Dendritic cell treated with granulocyte-macrophage colony-stimulating factor and Interleukin-4, amounts not matched to agents 40 ng/mL and 50 ng/mL, for 4 days (primary cell): ENCODE results near the gene DPYD.

ENCODE experiments used
- H3K27ac Mint-ChIP-seq: one replicate; pipeline ENCODE4 v1.8.0; 2022; ENCODE audit warnings: mild to moderate bottlenecking, mixed read lengths
- H3K27me3 Mint-ChIP-seq: one replicate; pipeline ENCODE4 v1.8.0; 2022; ENCODE audit warnings: mild to moderate bottlenecking, mixed read lengths
- H3K36me3 Mint-ChIP-seq: one replicate; pipeline ENCODE4 v1.8.0; 2022; ENCODE audit warnings: low read depth, mixed read lengths
- H3K4me1 Mint-ChIP-seq: one replicate; pipeline ENCODE4 v1.8.0; 2022; ENCODE audit warnings: low read depth, mixed read lengths
- H3K4me3 Mint-ChIP-seq: one replicate; pipeline ENCODE4 v1.8.0; 2022; ENCODE audit warnings: mild to moderate bottlenecking, moderate library complexity, mixed read lengths
- H3K9me3 Mint-ChIP-seq: one replicate; pipeline ENCODE4 v1.8.0; 2022; ENCODE audit warnings: mixed read lengths
- intact Hi-C: fragments of 100-400 bp; cut with micrococcal nuclease; formaldehyde crosslinking; loops from one replicate; pipeline ENCODE4 v1.15.0; 2022

The DPYD gene

DNA sequence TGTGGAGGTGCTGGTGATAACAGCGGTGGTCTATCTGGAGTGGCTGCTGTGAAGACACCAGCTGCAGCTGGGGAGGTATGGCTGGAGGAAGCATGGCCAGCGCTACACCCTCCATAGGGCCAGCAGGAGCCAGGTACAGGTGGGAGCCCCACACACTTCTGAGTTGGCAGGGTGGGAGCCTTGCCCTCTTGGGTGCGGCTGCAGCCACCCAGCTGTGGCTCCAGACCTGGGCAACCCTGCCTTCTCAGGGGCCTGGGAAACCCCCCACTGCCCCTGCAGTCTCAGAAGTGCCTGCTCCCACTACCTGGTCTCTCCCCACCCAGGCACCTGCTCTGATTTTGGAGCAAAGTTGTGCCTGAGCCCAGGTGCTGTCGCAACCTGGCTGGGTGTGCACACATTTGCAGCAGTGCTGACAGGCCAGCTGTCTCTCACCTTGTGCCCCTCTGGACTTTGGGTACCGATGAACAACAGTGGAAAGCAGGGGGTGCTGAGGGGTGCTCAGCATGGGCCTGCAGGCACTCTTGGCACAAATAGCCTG lies 76.2 kb downstream of the DPYD start:
- H3K9me3 Mint-ChIP-seq, result no peaks in the 10 kb centered on the region
- no peak overlapping the region for H3K4me3 Mint-ChIP-seq
- peaks cover 24% of the 10 kb centered on the region for H3K4me1 Mint-ChIP-seq
- H3K27me3 Mint-ChIP-seq, result no peaks in the 10 kb centered on the region
- H3K27ac Mint-ChIP-seq, result no peak overlapping the region
- H3K36me3 Mint-ChIP-seq, result peaks cover 30% of the 10 kb centered on the region
- intact Hi-C loops, result no loop called here

DNA sequence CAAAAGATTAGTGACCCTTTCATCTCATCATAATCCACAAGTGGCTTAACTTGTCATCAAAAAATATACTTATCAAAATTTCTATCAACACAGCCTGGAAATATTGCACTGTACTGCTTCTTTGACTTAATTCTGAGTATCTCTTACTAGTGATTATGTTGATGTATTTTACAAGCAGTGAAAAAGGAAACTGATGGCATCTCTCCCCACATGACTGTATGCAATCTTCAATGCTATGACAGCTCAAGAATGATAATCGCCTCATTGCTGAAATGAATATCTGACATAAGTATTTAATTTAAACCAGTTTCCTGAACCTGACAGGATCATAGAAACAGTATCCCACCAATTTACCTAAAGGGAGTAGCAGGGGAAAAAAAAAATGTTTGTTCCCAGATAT lies 79.5 kb downstream of the DPYD start:
- peaks cover 6% of the 10 kb centered on the region for H3K9me3 Mint-ChIP-seq
- intact Hi-C loops, result no loop called here
- no peaks in the 10 kb centered on the region for H3K27me3 Mint-ChIP-seq
- no peak overlapping the region for H3K27ac Mint-ChIP-seq
- H3K4me1 Mint-ChIP-seq, result peaks cover 22% of the 10 kb centered on the region
- peaks cover 36% of the 10 kb centered on the region for H3K36me3 Mint-ChIP-seq
- H3K4me3 Mint-ChIP-seq, result no peak overlapping the region

DNA sequence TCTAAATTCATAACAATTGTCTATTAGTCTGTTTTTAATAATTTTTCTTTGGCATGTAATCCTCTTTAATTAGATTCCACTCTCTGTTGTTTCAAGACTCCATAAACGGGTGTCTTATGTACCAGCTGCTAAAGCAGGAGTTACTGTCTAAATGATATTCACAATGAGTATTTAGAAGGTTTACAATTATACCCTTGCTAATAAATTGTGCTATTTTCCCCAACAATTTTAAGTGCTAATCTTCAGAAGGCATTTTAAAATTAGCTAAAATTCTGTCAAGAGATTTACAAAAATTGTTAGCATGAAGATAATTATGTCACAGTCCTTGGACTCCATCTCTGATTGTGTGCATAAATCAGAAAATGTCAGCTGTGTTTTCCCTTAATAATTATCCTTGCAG lies 83.7 kb downstream of the DPYD start:
- intact Hi-C loops, result no loop called here
- Mint-ChIP-seq H3K36me3 (peaks cover 9% of the 10 kb centered on the region), H3K9me3 (peaks cover 6% of the 10 kb centered on the region), H3K4me3 (no peak overlapping the region), H3K4me1 (no peaks in the 10 kb centered on the region), H3K27me3 (no peaks in the 10 kb centered on the region), H3K27ac (no peak overlapping the region)

DNA sequence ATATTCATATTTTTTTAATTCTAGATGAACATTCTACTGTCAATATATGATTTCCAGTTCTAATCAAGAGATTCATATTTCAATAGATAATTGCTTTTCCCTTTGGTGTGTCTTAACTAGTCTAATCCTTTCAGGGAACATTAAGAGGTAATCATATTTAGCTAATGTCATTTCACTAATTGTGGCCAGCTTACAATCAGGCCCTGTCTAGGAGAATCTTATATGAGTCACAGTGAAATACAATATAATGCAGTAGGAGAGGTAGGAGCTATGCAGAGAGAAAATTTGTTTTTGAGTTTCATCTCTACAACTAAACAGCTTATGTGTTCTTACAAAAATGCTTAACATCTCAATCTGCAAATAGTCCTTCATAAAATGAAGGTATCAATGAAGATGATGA lies 85.9 kb downstream of the DPYD start:
- Mint-ChIP-seq H3K27ac (no peak overlapping the region), H3K9me3 (peaks cover 6% of the 10 kb centered on the region), H3K36me3 (peaks cover 16% of the 10 kb centered on the region)

DNA sequence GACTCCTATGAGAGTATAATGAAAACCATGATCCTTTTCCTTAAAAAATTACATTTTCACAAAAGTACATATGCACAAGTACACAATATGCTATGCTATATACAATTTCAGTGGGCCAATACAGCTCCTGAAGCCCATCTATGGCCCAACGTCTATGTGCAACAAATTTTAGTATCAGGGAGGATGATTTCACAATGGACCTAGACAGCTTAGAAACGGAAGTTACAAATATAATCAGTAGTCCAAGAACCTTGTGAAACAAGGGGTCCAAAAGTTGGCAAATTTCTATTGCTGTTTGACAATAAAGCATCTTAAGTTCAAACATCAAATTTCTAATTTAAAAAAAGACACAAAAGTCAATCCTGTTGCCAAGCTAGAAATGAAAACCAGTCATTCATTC lies 87.0 kb downstream of the DPYD start:
- intact Hi-C loops, result no loop called here
- Mint-ChIP-seq H3K27ac (no peak overlapping the region), H3K36me3 (peaks cover 10% of the 10 kb centered on the region), H3K27me3 (no peaks in the 10 kb centered on the region), H3K4me3 (no peak overlapping the region), H3K4me1 (peaks cover 5% of the 10 kb centered on the region), H3K9me3 (peaks cover under 1% of the 10 kb centered on the region)

More for the DNA sequence above, 85.9 kb downstream of the DPYD start:
- H3K4me1 Mint-ChIP-seq, result peaks cover 5% of the 10 kb centered on the region
- H3K4me3 Mint-ChIP-seq, result no peak overlapping the region
- no peaks in the 10 kb centered on the region for H3K27me3 Mint-ChIP-seq
- intact Hi-C loops, result no loop called here

DNA sequence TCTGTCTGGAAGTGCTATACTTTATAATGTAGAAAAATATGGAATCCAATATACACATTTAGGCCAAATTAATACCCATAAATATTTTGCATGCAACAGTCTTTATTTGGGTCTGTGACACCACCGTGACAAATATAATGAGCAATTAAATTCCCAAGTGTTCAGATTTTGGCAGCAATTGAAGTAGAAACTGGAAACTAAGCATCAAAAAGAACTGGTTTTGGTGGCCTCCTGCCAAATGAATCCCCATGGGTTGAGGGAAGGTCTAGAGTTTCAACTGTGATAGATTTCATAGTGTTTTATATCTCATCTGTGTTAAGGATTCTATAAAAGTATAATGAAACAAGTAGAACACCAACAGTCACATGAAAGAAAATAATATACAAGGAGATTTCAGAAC lies 88.4 kb downstream of the DPYD start:
- peaks cover 5% of the 10 kb centered on the region for H3K4me1 Mint-ChIP-seq
- no peaks in the 10 kb centered on the region for H3K27me3 Mint-ChIP-seq
- H3K36me3 Mint-ChIP-seq, result peaks cover 8% of the 10 kb centered on the region
- intact Hi-C loops, result no loop called here
- no peak overlapping the region for H3K27ac Mint-ChIP-seq
- H3K4me3 Mint-ChIP-seq, result no peak overlapping the region
- H3K9me3 Mint-ChIP-seq, result no peaks in the 10 kb centered on the region

DNA sequence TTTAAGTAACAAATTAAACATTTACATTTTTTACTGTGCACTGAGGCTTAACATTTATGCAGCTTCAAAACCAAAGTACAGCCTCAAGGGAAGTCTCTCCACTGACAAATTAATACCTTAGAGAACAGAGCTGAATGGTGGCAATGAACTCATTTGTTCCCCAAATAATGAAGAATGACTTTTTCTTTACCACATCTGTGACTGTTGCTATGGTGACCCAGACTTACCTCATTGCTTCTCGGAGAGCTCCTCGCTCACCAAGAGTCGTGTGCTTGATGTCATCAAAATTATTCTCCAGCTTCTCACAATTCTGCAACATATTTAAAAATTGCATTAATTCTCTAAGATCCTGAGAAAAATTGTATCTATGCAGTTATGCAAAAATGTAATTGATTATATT lies 92.9 kb downstream of the DPYD start:
- H3K27ac Mint-ChIP-seq, result no peak overlapping the region
- intact Hi-C loops, result loop anchor here (10.0 kb wide), 1 partner anchor 227 kb away; no protein-coding TSS in a partner anchor
- H3K4me3 Mint-ChIP-seq, result no peak overlapping the region
- H3K36me3 Mint-ChIP-seq, result peaks cover 39% of the 10 kb centered on the region
- no peaks in the 10 kb centered on the region for H3K27me3 Mint-ChIP-seq
- no peaks in the 10 kb centered on the region for H3K9me3 Mint-ChIP-seq
- H3K4me1 Mint-ChIP-seq, result peaks cover 10% of the 10 kb centered on the region

DNA sequence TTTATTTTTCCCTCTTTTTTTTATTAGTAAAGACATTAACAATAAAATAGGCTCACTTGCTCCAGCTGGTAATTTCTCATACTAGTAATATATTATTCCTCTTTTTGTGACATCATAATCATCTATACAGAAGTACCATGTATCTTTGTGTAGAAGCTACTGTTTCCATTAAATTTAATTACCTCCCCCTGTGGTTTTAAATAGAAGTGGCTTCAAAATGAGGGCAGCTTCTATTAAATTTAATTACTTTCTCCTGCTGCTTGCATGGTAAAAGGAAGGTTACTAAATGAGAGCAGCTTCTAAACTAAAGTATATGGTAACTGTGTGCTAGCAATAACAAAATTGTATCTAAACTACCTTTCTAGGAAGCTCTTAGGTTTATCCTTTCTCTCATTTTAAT lies 94.0 kb downstream of the DPYD start:
- Mint-ChIP-seq H3K9me3 (no peaks in the 10 kb centered on the region), H3K27me3 (no peaks in the 10 kb centered on the region)
- intact Hi-C loops, result loop anchor here (10.0 kb wide), 1 partner anchor 228 kb away; no protein-coding TSS in a partner anchor

DNA sequence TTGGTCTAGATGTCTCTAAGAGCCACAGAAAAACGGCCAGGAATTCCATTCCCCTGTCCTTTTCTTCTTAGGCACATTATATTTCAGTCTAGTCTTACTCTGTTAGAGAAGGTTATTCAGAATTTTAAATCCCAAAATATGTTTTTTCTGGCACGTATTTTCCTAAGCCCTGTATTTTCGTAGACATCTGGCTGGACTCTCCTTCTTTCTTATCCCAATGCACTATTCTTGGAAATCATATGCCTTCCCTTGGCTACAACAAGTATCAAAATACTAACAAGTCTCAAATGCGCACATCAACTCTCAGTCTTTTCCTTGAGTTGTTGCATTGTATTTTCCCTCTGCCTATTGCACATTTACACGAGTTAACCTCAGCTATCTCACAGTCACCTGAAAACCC lies 96.2 kb downstream of the DPYD start:
- H3K4me1 Mint-ChIP-seq, result peaks cover 6% of the 10 kb centered on the region
- intact Hi-C loops, result loop anchor here (10.0 kb wide), 1 partner anchor 230 kb away; no protein-coding TSS in a partner anchor

More for the DNA sequence above, 94.0 kb downstream of the DPYD start:
- no peak overlapping the region for H3K4me3 Mint-ChIP-seq
- no peak overlapping the region for H3K27ac Mint-ChIP-seq
- H3K4me1 Mint-ChIP-seq, result peaks cover 10% of the 10 kb centered on the region
- H3K36me3 Mint-ChIP-seq, result peaks cover 41% of the 10 kb centered on the region

DNA sequence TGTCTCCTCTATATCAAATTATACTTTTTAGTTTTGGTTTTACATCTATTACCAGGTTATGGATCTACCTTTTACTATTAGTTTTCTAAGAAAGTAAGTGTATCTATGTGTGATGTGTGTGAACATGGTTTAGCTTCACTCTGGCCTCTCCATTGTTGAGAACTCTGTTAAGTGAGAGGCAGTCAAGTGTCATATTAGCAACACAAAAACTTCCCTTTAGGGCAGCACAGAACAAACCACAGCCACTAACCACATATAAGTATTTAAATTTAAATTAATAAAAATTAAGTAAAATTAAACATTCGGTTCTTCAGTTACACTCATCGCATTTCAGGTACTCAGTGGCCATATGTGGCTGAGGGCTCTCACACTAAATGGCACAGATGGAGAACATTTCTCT lies 96.6 kb downstream of the DPYD start:
- Mint-ChIP-seq H3K36me3 (peaks cover 34% of the 10 kb centered on the region), H3K27ac (no peak overlapping the region), H3K9me3 (no peaks in the 10 kb centered on the region), H3K4me3 (no peak overlapping the region), H3K27me3 (no peaks in the 10 kb centered on the region), H3K4me1 (peaks cover 6% of the 10 kb centered on the region)
- intact Hi-C loops, result loop anchor here (10.0 kb wide), 1 partner anchor 231 kb away; no protein-coding TSS in a partner anchor

More for the DNA sequence above, 96.2 kb downstream of the DPYD start:
- Mint-ChIP-seq H3K27ac (no peak overlapping the region), H3K9me3 (no peaks in the 10 kb centered on the region), H3K36me3 (peaks cover 34% of the 10 kb centered on the region), H3K4me3 (no peak overlapping the region), H3K27me3 (no peaks in the 10 kb centered on the region)

DNA sequence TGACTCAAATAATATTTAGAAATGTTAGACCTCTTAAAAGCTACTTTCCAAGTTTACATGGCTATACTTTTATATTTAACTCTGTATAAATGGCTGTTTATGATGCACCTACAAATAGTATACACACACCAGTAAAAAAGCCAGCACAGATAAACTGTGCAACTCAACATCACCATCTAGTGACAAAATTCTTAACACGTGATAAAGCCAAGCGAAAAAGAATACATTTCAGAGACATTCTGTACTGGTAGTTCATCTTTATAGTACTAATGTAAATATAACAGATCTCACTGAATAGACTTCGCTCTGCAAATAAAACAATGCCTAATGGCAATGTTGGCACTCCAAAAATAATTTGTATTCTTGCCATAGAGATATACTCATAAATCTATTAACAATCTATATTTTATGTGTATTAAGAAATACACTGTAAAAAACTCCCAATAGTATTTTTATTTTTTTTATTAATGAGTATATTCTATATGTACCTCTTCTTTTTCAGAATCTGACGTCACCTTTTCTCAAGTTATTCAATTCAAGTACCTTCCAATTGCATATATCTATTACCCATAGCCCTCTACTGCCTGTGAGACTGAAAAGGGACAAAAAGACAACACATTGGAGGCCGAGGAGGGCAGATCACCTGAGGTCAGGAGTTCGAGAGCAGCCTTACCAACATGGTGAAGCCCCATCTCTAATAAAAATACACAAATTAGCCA lies 100.2 kb downstream of the DPYD start:
- Mint-ChIP-seq H3K9me3 (no peaks in the 10 kb centered on the region), H3K4me1 (peaks cover under 1% of the 10 kb centered on the region), H3K27ac (no peak overlapping the region), H3K36me3 (peaks cover 27% of the 10 kb centered on the region), H3K27me3 (no peaks in the 10 kb centered on the region), H3K4me3 (no peak overlapping the region)
- intact Hi-C loops, result loop anchor here (10.0 kb wide), 1 partner anchor 234 kb away; no protein-coding TSS in a partner anchor

DNA sequence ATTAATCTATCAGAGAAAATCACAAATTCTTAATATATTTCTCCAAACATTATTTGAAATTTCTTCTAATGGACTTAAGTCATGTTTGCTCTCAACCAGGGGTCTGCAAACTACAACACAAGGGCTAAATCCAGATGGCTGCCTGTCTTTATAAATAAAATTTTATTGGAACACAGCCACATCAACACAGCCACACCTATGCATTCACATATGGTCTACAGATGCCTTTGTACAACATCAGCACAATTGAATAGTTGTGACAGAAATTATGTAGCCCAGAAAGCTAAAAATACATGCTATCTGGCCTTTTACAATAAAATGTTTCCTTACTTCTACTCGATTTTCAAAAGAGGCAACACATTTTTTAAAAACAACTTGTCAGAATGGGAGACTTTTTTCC lies 103.9 kb downstream of the DPYD start:
- peaks cover 22% of the 10 kb centered on the region for H3K36me3 Mint-ChIP-seq
- intact Hi-C loops, result no loop called here
- no peak overlapping the region for H3K27ac Mint-ChIP-seq
- H3K27me3 Mint-ChIP-seq, result no peaks in the 10 kb centered on the region
- no peak overlapping the region for H3K4me3 Mint-ChIP-seq
- H3K9me3 Mint-ChIP-seq, result no peaks in the 10 kb centered on the region
- H3K4me1 Mint-ChIP-seq, result peaks cover 17% of the 10 kb centered on the region

DNA sequence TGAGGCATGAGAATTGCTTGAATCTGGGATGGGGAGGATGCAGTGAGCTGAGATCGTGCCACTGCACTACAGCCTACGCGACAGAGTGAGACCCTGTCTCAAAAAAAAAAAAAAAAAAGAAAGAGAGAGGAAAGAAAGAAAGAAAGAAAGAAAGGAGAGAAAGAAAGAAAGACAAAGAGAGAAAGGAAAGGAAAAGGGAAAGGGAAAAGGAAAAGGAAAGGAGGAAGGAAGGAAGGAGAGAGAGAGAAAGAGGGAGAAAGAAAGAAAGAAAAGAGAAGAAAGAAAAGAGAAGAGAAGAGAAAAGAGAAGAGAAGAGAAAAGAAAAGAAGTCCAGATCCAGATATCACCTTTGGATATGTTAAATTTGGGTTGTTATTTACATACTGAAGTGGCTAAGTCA lies 106.0 kb downstream of the DPYD start:
- H3K27me3 Mint-ChIP-seq, result no peaks in the 10 kb centered on the region
- H3K9me3 Mint-ChIP-seq, result no peaks in the 10 kb centered on the region
- no peak overlapping the region for H3K4me3 Mint-ChIP-seq
- H3K4me1 Mint-ChIP-seq, result peaks cover 17% of the 10 kb centered on the region
- H3K36me3 Mint-ChIP-seq, result peaks cover 36% of the 10 kb centered on the region
- peak overlapping the region; percentile 5 for H3K27ac Mint-ChIP-seq
- intact Hi-C loops, result no loop called here

DNA sequence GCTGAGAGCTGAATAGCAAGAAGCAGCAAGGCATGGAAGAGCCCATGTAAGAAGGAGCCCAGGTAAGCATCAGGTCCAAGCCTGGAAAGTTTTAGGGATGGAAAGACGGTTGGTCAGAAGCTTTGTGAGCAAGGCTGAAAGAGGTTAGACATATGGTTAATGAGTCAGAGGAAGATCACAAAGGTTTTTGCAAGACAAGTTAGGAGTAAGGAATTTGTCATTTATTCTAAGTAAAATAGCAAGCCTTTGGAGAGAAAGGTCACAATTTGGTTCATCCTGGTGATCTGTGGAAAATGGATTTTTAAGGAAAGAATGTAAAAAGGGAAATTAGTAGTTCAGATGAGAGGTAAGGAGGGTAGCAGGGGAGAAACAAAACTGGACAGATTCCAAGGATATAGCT lies 106.7 kb downstream of the DPYD start:
- Mint-ChIP-seq H3K36me3 (peaks cover 43% of the 10 kb centered on the region), H3K9me3 (no peaks in the 10 kb centered on the region), H3K4me3 (no peak overlapping the region), H3K4me1 (peaks cover 22% of the 10 kb centered on the region), H3K27ac (peak overlapping the region; percentile 14), H3K27me3 (no peaks in the 10 kb centered on the region)
- intact Hi-C loops, result no loop called here
